ENCODE data around the gene PAQR8. TPM values are rescaled to one million over a fixed set of nuclear protein-coding genes. Genes with fewer than 3 reads are reported as not detected.

Gene PAQR8
- total and polyA plus RNA-seq, 2 of the 13 experiments (the other 11 are each of a cell fraction or from before 2014, with no cell fraction given), result 37.7 to 50.7 TPM

- TF ChIP-seq ZNF841 (CRISPR knock-in tag; IDR thresholded peaks at IDR 0.05; ENCODE audit: borderline replicate concordance), result no peak
- TF ChIP-seq EP300 (IDR thresholded peaks at IDR 0.05; ENCODE audit: low read depth in 2 of 2, low read length in 2 of 2), result peak in 1 of 2 experiments; percentile 21; a peak in 1 of 4 replicates
- no peak for TF ChIP-seq EP300 (CRISPR knock-in tag; IDR thresholded peaks at IDR 0.05; ENCODE audit: borderline replicate concordance)
- peak; percentile 55; the same call in 1 of the 2 replicates for TF ChIP-seq KAT8 (CRISPR knock-in tag; IDR thresholded peaks at IDR 0.05)
- TF ChIP-seq, protein P1, sequence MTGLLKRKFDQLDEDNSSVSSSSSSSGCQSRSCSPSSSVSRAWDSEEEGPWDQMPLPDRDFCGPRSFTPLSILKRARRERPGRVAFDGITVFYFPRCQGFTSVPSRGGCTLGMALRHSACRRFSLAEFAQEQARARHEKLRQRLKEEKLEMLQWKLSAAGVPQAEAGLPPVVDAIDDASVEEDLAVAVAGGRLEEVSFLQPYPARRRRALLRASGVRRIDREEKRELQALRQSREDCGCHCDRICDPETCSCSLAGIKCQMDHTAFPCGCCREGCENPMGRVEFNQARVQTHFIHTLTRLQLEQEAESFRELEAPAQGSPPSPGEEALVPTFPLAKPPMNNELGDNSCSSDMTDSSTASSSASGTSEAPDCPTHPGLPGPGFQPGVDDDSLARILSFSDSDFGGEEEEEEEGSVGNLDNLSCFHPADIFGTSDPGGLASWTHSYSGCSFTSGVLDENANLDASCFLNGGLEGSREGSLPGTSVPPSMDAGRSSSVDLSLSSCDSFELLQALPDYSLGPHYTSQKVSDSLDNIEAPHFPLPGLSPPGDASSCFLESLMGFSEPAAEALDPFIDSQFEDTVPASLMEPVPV (CRISPR knock-in tag; IDR thresholded peaks at IDR 0.05), result no peak
- TF ChIP-seq, protein P2, sequence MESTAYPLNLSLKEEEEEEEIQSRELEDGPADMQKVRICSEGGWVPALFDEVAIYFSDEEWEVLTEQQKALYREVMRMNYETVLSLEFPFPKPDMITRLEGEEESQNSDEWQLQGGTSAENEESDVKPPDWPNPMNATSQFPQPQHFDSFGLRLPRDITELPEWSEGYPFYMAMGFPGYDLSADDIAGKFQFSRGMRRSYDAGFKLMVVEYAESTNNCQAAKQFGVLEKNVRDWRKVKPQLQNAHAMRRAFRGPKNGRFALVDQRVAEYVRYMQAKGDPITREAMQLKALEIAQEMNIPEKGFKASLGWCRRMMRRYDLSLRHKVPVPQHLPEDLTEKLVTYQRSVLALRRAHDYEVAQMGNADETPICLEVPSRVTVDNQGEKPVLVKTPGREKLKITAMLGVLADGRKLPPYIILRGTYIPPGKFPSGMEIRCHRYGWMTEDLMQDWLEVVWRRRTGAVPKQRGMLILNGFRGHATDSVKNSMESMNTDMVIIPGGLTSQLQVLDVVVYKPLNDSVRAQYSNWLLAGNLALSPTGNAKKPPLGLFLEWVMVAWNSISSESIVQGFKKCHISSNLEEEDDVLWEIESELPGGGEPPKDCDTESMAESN (CRISPR knock-in tag; conservative IDR thresholded peaks at IDR 0.05), result no peak
- no peak for TF ChIP-seq SMARCC2 (IDR thresholded peaks at IDR 0.05)
- TF ChIP-seq ZEB1 (IDR thresholded peaks at IDR 0.05; ENCODE audit: insufficient replicate concordance, low read depth), result peak; percentile 40
- TF ChIP-seq IRX3 (CRISPR knock-in tag; IDR thresholded peaks at IDR 0.05; ENCODE audit: borderline replicate concordance, low read depth), result no peak
- no peak for TF ChIP-seq ZNF556 (CRISPR knock-in tag; IDR thresholded peaks at IDR 0.05; ENCODE audit: borderline replicate concordance)
- TF ChIP-seq SOX5 (CRISPR knock-in tag; IDR thresholded peaks at IDR 0.05; ENCODE audit: borderline replicate concordance), result peak; percentile 14; the same call in 1 of the 2 replicates
- no peak for TF ChIP-seq ZNF75D (CRISPR knock-in tag; IDR thresholded peaks at IDR 0.05; ENCODE audit: borderline replicate concordance)
- TF ChIP-seq KMT2B (CRISPR knock-in tag; IDR thresholded peaks at IDR 0.05), result peak; percentile 35
- peak; percentile 75; the same call in 1 of the 2 replicates for TF ChIP-seq RCOR2 (CRISPR knock-in tag; IDR thresholded peaks at IDR 0.05)
- no peak for TF ChIP-seq KDM1A (CRISPR knock-in tag; IDR thresholded peaks at IDR 0.05)
- TF ChIP-seq FOXP1 (IDR thresholded peaks at IDR 0.05), result no peak
- TF ChIP-seq FOXP1 (CRISPR knock-in tag; IDR thresholded peaks at IDR 0.05), result peak; percentile 46
- TF ChIP-seq, protein P3, sequence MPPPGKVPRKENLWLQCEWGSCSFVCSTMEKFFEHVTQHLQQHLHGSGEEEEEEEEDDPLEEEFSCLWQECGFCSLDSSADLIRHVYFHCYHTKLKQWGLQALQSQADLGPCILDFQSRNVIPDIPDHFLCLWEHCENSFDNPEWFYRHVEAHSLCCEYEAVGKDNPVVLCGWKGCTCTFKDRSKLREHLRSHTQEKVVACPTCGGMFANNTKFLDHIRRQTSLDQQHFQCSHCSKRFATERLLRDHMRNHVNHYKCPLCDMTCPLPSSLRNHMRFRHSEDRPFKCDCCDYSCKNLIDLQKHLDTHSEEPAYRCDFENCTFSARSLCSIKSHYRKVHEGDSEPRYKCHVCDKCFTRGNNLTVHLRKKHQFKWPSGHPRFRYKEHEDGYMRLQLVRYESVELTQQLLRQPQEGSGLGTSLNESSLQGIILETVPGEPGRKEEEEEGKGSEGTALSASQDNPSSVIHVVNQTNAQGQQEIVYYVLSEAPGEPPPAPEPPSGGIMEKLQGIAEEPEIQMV (CRISPR knock-in tag; IDR thresholded peaks at IDR 0.05; ENCODE audit: low read depth), result no peak
- no peak for TF ChIP-seq MAF1 (CRISPR knock-in tag; IDR thresholded peaks at IDR 0.05; ENCODE audit: borderline replicate concordance)
- TF ChIP-seq ZNF737 (CRISPR knock-in tag; IDR thresholded peaks at IDR 0.05; ENCODE audit: borderline replicate concordance), result no peak
- peak; percentile 66 for TF ChIP-seq HDAC2 (CRISPR knock-in tag; IDR thresholded peaks at IDR 0.05)
- no peak for TF ChIP-seq SOX13 (IDR thresholded peaks at IDR 0.05)
- TF ChIP-seq SOX13 (CRISPR knock-in tag; conservative IDR thresholded peaks at IDR 0.05 in 1 of 2, IDR thresholded peaks at IDR 0.05 in 1 of 2), result peak in 1 of 2 experiments; percentile 39; a peak in 1 of 4 replicates
- no peak for TF ChIP-seq ZNF207 (IDR thresholded peaks at IDR 0.05; ENCODE audit: borderline replicate concordance)
- TF ChIP-seq FOXC1 (CRISPR knock-in tag; IDR thresholded peaks at IDR 0.05; ENCODE audit: borderline replicate concordance), result no peak
- TF ChIP-seq PHF5A (CRISPR knock-in tag; IDR thresholded peaks at IDR 0.05; ENCODE audit: low read depth, unreplicated experiment), result peak; percentile 40
- TF ChIP-seq ZNF569 (CRISPR knock-in tag; IDR thresholded peaks at IDR 0.05; ENCODE audit: borderline replicate concordance), result 0 out of 2 replicates have a peak, but pooled peaks have one; percentile 89
Observed at GRCh38 chr6:52400313-52401041, 38.5 kb downstream of the PAQR8 start (continued).
